Smooth muscle cell (in vitro differentiated cells): ENCODE measurements around the gene SLC6A7. TPM values are rescaled to one million over a fixed set of nuclear protein-coding genes. Genes with fewer than 3 reads are reported as not detected.

Experiments
- DNase-seq: peaks from one replicate; lab custom pipeline; 2025; ENCODE audit not compliant: unreplicated experiment; lab: John Stamatoyannopoulos, UW
- H2AFZ ChIP-seq: fragments of 200-600 bp; sonication (generic); 2 replicates; pipeline ENCODE4 v1.6.0; 2016; ENCODE audit warnings: antibody characterized with exemption, low read depth, mild to moderate bottlenecking
- H3F3A ChIP-seq: fragments of 200-600 bp; sonication (generic); 2 replicates; pipeline ENCODE4 v1.6.0; 2017; ENCODE audit warnings: antibody characterized with exemption, low read depth
- H3K27ac ChIP-seq: fragments of 200-600 bp; sonication (generic); 2 replicates; pipeline ENCODE4 v1.5.1; 2016; ENCODE audit warnings: low read depth, mild to moderate bottlenecking
- H3K27me3 ChIP-seq: fragments of 200-600 bp; sonication (generic); 2 replicates; pipeline ENCODE4 v1.6.1; 2016; ENCODE audit warnings: low read depth, mild to moderate bottlenecking
- H3K36me3 ChIP-seq: fragments of 200-600 bp; sonication (generic); 2 replicates; pipeline ENCODE4 v1.5.1; 2016; ENCODE audit warnings: low read depth
- H3K4me1 ChIP-seq: fragments of 200-600 bp; sonication (generic); 2 replicates; pipeline ENCODE4 v1.5.1; 2016; ENCODE audit warnings: low read depth
- H3K4me2 ChIP-seq: fragments of 200-600 bp; sonication (generic); 2 replicates; pipeline ENCODE4 v1.6.0; 2016; ENCODE audit warnings: mild to moderate bottlenecking
- H3K4me3 ChIP-seq: fragments of 200-600 bp; sonication (generic); 2 replicates; pipeline ENCODE4 v1.5.1; 2016; ENCODE audit warnings: mild to moderate bottlenecking
- H3K79me2 ChIP-seq: fragments of 200-600 bp; sonication (generic); 2 replicates; pipeline ENCODE4 v1.6.0; 2016; ENCODE audit warnings: low read depth, mild to moderate bottlenecking
- H3K9ac ChIP-seq: fragments of 200-600 bp; sonication (generic); 2 replicates; pipeline ENCODE4 v1.6.0; 2016; ENCODE audit warnings: low read depth
- H3K9me3 ChIP-seq: fragments of 200-600 bp; sonication (generic); replicated peaks from 2 replicates; pipeline ENCODE4 v1.5.1; 2016; ENCODE audit warnings: low read depth
- H4K20me1 ChIP-seq: fragments of 200-600 bp; sonication (generic); 2 replicates; pipeline ENCODE4 v1.6.0; 2016; ENCODE audit warnings: low read depth
- WGBS: methylation state at CpG from one replicate; pipeline ENCODE4 v1.1.7; 2016; ENCODE audit warnings: low lambda C conversion rate; 5-methylcytosine and 5-hydroxymethylcytosine counted together
- polyA plus RNA-seq: library from polyadenylated mRNA; unstranded; fragments of >200 nt; fragmentation: Nextera tagmentation; extraction: Ambion mirVana; gene quantifications from 2 replicates; pipeline ENCODE4 v1.2.1, GENCODE V29; 2016
- total RNA-seq: library from RNA; depleted of rRNA; stranded (reverse); fragments of >200 nt; gene quantifications from 2 replicates; pipeline ENCODE4 v1.2.3, GENCODE V29; 2014
- TF ChIP-seq, protein P1 (sequence below): fragments of 200-600 bp; sonication (generic); IDR thresholded peaks from 2 replicates; pipeline ENCODE4 v1.5.1; 2017; ENCODE audit warnings: borderline replicate concordance, mild to moderate bottlenecking, antibody characterized with exemption; ENCODE audit not compliant: insufficient read depth, poor library complexity, severe bottlenecking

The SLC6A7 gene
- total and polyA plus RNA-seq, 2 experiments from 2014 or later, result 0.10 TPM; not detected in 1

DNA sequence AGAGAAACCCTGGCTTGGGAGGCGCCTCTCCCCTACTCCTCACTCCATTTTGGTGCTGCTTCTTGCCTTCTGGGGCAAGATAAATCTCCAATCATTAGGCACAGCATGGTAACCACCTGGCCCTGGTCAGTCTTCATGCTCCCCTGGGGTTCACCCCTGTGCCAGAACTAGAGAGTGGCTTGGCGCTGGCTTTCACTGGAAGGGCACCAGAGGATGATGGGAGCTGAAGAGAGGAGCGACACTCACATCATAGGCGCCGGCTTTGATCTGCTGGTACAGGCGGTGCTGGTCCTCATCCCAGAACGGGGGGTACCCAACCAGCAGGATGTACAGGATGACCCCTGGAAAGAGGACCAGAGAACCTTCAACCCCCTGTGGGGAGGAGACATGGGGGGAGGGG lies 61.6 kb downstream of the SLC6A7 start:
- TF ChIP-seq, protein P1, sequence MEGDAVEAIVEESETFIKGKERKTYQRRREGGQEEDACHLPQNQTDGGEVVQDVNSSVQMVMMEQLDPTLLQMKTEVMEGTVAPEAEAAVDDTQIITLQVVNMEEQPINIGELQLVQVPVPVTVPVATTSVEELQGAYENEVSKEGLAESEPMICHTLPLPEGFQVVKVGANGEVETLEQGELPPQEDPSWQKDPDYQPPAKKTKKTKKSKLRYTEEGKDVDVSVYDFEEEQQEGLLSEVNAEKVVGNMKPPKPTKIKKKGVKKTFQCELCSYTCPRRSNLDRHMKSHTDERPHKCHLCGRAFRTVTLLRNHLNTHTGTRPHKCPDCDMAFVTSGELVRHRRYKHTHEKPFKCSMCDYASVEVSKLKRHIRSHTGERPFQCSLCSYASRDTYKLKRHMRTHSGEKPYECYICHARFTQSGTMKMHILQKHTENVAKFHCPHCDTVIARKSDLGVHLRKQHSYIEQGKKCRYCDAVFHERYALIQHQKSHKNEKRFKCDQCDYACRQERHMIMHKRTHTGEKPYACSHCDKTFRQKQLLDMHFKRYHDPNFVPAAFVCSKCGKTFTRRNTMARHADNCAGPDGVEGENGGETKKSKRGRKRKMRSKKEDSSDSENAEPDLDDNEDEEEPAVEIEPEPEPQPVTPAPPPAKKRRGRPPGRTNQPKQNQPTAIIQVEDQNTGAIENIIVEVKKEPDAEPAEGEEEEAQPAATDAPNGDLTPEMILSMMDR, result no peak
- Histone ChIP-seq H3K4me3 (no peak overlapping the region), H3K79me2 (no peaks in the 10 kb centered on the region), H3K27me3 (no peaks in the 10 kb centered on the region), H3K27ac (no peak overlapping the region), H3K4me2 (no peak overlapping the region), H3K36me3 (no peaks in the 10 kb centered on the region), H3K9me3 (no peaks in the 10 kb centered on the region), H3K9ac (no peak overlapping the region), H4K20me1 (no peaks in the 10 kb centered on the region), H3F3A (no peaks in the 10 kb centered on the region), H3K4me1 (peaks cover 19% of the 10 kb centered on the region), H2AFZ (no peak overlapping the region)
- WGBS, result 98% methylated on average over 7 of the region's 7 CpGs
- DNase-seq, result no peak

DNA sequence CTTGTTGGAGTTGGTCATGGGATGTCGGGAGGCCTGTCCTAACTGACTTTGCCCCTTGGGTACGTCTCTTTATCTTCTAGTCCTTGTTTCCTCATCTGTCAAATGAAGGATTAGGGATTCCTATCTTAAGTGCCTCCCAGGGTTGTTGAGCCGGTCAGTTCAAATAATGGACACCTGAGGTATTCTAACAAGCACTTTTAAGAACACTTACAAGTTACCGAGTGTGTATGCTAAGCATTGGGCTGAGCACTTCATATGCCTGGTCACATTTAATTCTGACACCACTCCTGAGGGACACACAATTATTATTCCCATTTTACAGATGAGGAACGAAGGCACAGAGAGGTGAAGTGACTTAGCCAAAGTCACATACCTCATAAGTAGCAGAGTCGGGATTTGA lies 62.6 kb downstream of the SLC6A7 start:
- H3K9me3 ChIP-seq, result no peaks in the 10 kb centered on the region
- TF ChIP-seq, protein P1, result no peak
- no peak overlapping the region for H3K27ac ChIP-seq
- no peak overlapping the region for H3K9ac ChIP-seq
- no peak overlapping the region for H3K4me2 ChIP-seq
- H3F3A ChIP-seq, result no peaks in the 10 kb centered on the region
- no peaks in the 10 kb centered on the region for H4K20me1 ChIP-seq
- WGBS, result 93% methylated on average over 6 of the region's 6 CpGs
- H2AFZ ChIP-seq, result no peak overlapping the region
- H3K27me3 ChIP-seq, result no peaks in the 10 kb centered on the region
- peaks cover 19% of the 10 kb centered on the region for H3K4me1 ChIP-seq
- H3K36me3 ChIP-seq, result no peaks in the 10 kb centered on the region
- DNase-seq, result no peak
- H3K79me2 ChIP-seq, result no peaks in the 10 kb centered on the region
- H3K4me3 ChIP-seq, result no peak overlapping the region

GRCh38 chr5:150253416-150254208 lies 63.8 kb downstream of the SLC6A7 start:
- H3K36me3 ChIP-seq, result no peaks in the 10 kb centered on the region
- H3K4me3 ChIP-seq, result no peak overlapping the region
- H3K4me1 ChIP-seq, result peaks cover 19% of the 10 kb centered on the region
- no peak overlapping the region for H3K4me2 ChIP-seq
- 85% methylated on average over 10 of the region's 10 CpGs for WGBS
- H3K9me3 ChIP-seq, result no peaks in the 10 kb centered on the region
- H4K20me1 ChIP-seq, result no peaks in the 10 kb centered on the region
- no peak for DNase-seq
- H3F3A ChIP-seq, result no peaks in the 10 kb centered on the region
- H3K9ac ChIP-seq, result no peak overlapping the region
- no peaks in the 10 kb centered on the region for H3K27me3 ChIP-seq
- H3K79me2 ChIP-seq, result no peaks in the 10 kb centered on the region
- no peak overlapping the region for H2AFZ ChIP-seq
- TF ChIP-seq, protein P1, result no peak
- H3K27ac ChIP-seq, result no peak overlapping the region

DNA sequence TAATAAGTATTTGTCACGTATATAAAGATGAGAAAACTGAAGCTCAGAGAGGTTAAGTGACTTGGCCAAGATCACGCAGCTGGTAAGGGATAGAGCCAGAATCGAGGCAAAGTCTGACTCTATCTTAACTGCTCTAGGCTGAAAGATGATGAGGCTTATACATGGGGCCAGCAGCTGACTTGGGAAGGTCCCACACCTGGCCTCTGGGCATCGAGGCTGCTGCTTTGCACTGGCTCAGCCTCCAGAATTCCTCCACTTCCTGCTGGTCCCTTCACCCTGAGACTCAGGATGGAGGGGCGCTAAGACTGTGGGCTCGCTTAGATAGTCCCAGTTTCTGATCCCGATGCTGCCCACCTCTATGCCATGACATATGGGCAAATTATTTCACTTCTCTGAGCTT lies 64.5 kb downstream of the SLC6A7 start:
- 90% methylated on average over 7 of the region's 7 CpGs for whole genome bisulfite sequencing
- TF ChIP-seq, protein P1, result no peak

More for the DNA sequence above, 64.5 kb downstream of the SLC6A7 start:
- no peak overlapping the region for H3K4me3 ChIP-seq
- no peak overlapping the region for H3K27ac ChIP-seq
- H3F3A ChIP-seq, result no peaks in the 10 kb centered on the region
- DNase-seq, result no peak
- no peak overlapping the region for H2AFZ ChIP-seq
- H3K4me2 ChIP-seq, result no peak overlapping the region
- H3K27me3 ChIP-seq, result no peaks in the 10 kb centered on the region
- no peaks in the 10 kb centered on the region for H3K36me3 ChIP-seq
- peaks cover 19% of the 10 kb centered on the region for H3K4me1 ChIP-seq
- H3K79me2 ChIP-seq, result no peaks in the 10 kb centered on the region
- H4K20me1 ChIP-seq, result no peaks in the 10 kb centered on the region
- H3K9ac ChIP-seq, result no peak overlapping the region
- no peaks in the 10 kb centered on the region for H3K9me3 ChIP-seq
